K562 (cell line): ENCODE results near the gene PLS1. TPM values are rescaled to one million over a fixed set of nuclear protein-coding genes. Genes with fewer than 3 reads are reported as not detected.

ENCODE experiments used
- ATAC-seq: fragments of 200-7000 bp; cut with Tn5 transposase; 3 replicates; pipeline ENCODE4 v1.9.1; 2020; ENCODE audit warnings: moderate library complexity
- BruUV-seq: library from RNA; stranded (reverse); fragments of 400-500 nt; replicated peaks from 2 replicates; lab custom pipeline; 2021; lab: Mats Ljungman, UMichigan
- CTCF ChIA-PET: fragments of 300-600 bp; formaldehyde crosslinking; extraction: SDS; loops from one replicate; lab custom pipeline; 2021; ENCODE audit warnings: low intra/inter-chr PET ratio; lab: Yijun Ruan, JAX
- POLR2A ChIA-PET: fragments of 300-600, 350-650 bp; sonication (Branson Sonifier 250); formaldehyde crosslinking; extraction: SDS; loops from one replicate; lab custom pipeline; 2021; ENCODE audit warnings: antibody characterized with exemption, inconsistent platforms; lab: Yijun Ruan, JAX
- DNase-seq, 4 experiments: peaks; one replicate each; pipeline versions ENCODE4 v3.0.0 to v3.0.0-alpha.2; 2011 to 2018; ENCODE audit warnings: low spot score in 3 of 4, mixed read lengths in 3 of 4; ENCODE audit errors: extremely low read depth in 1 of 4
- FAIRE-seq: peaks from 2 replicates; lab custom pipeline; 2011; peaks lifted over from hg19 to GRCh38; lab: Jason Lieb, UNC
- H2AFZ ChIP-seq: 2 replicates; pipeline ENCODE4 v1.6.0; 2011; ENCODE audit warnings: low read depth, low read length, control low read depth, inconsistent platforms
- H3K27ac ChIP-seq: fragments of 200-600 bp; 3 replicates; pipeline ENCODE4 v1.8.0; 2011; ENCODE audit warnings: low read depth, mild to moderate bottlenecking, control low read depth, inconsistent platforms, low read length, moderate library complexity, mixed read lengths; ENCODE audit errors: extremely low read depth
- H3K27me3 ChIP-seq, 2 experiments: fragments of 300-600 bp in 1 of 2; 2 replicates in 1 of 2; 3 replicates in 1 of 2; pipeline versions ENCODE4 v1.6.0 to v1.8.0; 2011; ENCODE audit warnings: inconsistent platforms in 2 of 2, low read length in 2 of 2, mild to moderate bottlenecking in 1 of 2, mixed read lengths in 1 of 2, moderate library complexity in 1 of 2; ENCODE audit not compliant: control insufficient read depth in 2 of 2, insufficient read depth in 2 of 2
- H3K36me3 ChIP-seq: fragments of 300-600 bp; 3 replicates; pipeline ENCODE4 v1.8.0; 2011; ENCODE audit warnings: mild to moderate bottlenecking, low read length, inconsistent platforms; ENCODE audit not compliant: control insufficient read depth, insufficient read depth
- H3K4me1 ChIP-seq, 2 experiments: fragments of 200-600 bp in 1 of 2; replicated peaks in 1 of 2; 2 replicates in 1 of 2; 3 replicates in 1 of 2; pipeline versions ENCODE4 v1.5.1 to v1.8.0; 2011; ENCODE audit warnings: inconsistent platforms in 2 of 2, low read length in 2 of 2, mild to moderate bottlenecking in 1 of 2, mixed read lengths in 1 of 2, moderate library complexity in 1 of 2; ENCODE audit not compliant: control insufficient read depth in 2 of 2, insufficient read depth in 2 of 2
- H3K4me2 ChIP-seq: 2 replicates; pipeline ENCODE4 v1.6.1; 2011; ENCODE audit warnings: low read length, control low read depth, inconsistent platforms, mixed read lengths; ENCODE audit not compliant: insufficient read depth
- H3K4me3 ChIP-seq: fragments of 200-600 bp; sonication (generic), shearing (Covaris generic); 2 replicates; pipeline ENCODE4 v1.5.1; 2016; ENCODE audit warnings: control low read depth, inconsistent platforms
- H3K79me2 ChIP-seq: fragments of 200-600 bp; 3 replicates; pipeline ENCODE4 v1.8.0; 2011; ENCODE audit warnings: low read length, inconsistent platforms; ENCODE audit not compliant: control insufficient read depth, insufficient read depth
- H3K9ac ChIP-seq, 2 experiments: 2 replicates each; pipeline versions ENCODE4 v1.6.0 to v1.6.1; 2011; ENCODE audit warnings: low read depth in 2 of 2, low read length in 2 of 2, control low read depth in 1 of 2, inconsistent platforms in 1 of 2, mild to moderate bottlenecking in 1 of 2, mixed read lengths in 1 of 2; ENCODE audit not compliant: insufficient read depth in 1 of 2
- H3K9me1 ChIP-seq: one replicate; pipeline ENCODE4 v1.6.0; 2011; ENCODE audit warnings: inconsistent platforms, mild to moderate bottlenecking, low read length, moderate library complexity; ENCODE audit not compliant: control insufficient read depth, insufficient read depth
- H3K9me3 ChIP-seq: replicated peaks from 2 replicates; pipeline ENCODE4 v1.5.1; 2011; ENCODE audit warnings: low read depth, low read length, inconsistent platforms; ENCODE audit not compliant: control insufficient read depth, insufficient read depth
- H4K20me1 ChIP-seq: replicated peaks from 2 replicates; pipeline ENCODE4 v1.6.1; 2011; ENCODE audit warnings: low read length, inconsistent platforms, mixed read lengths; ENCODE audit not compliant: control insufficient read depth, insufficient read depth
- BHLHE40 ChIP-seq: IDR thresholded peaks from 2 replicates; pipeline ENCODE4 v1.6.1; 2011; ENCODE audit warnings: low read length, improper control_type of control experiment
- FOXJ3 ChIP-seq: sonication (generic); formaldehyde crosslinking; IDR thresholded peaks from 2 replicates; pipeline ENCODE4 v1.4.0; 2020; ENCODE audit warnings: mild to moderate bottlenecking, missing genetic modification reagents
- HNRNPLL ChIP-seq: fragments of 200-400 bp; formaldehyde crosslinking; IDR thresholded peaks from 2 replicates; pipeline ENCODE4 v1.6.1; 2017; ENCODE audit warnings: low read length, low read depth, mild to moderate bottlenecking; ENCODE audit not compliant: poor library complexity, severe bottlenecking
- HOXB6 ChIP-seq: fragments of 250-450 bp; sonication (Bioruptor Pico); IDR thresholded peaks from 2 replicates; pipeline ENCODE4 v1.5.1; 2022; ENCODE audit warnings: mild to moderate bottlenecking, borderline replicate concordance
- KLF13 ChIP-seq: fragments of 450-650 bp; IDR thresholded peaks from 2 replicates; pipeline ENCODE4 v1.6.1; 2016; ENCODE audit warnings: missing genetic modification characterization, low read depth, mild to moderate bottlenecking, missing compliant biosample characterization, moderate library complexity, borderline replicate concordance
- MCM7 ChIP-seq, 2 experiments: fragments of 450-650 bp; IDR thresholded peaks; 2 replicates each; pipeline ENCODE4 v1.6.1; 2016 to 2018
- PHF21A ChIP-seq: fragments of 450-650 bp; IDR thresholded peaks from 2 replicates; pipeline ENCODE4 v1.6.1; 2017; ENCODE audit warnings: low read depth, borderline replicate concordance
- YY1 ChIP-seq, 3 experiments: IDR thresholded peaks; 2 replicates each; pipeline ENCODE4 v1.6.1; 2011; ENCODE audit warnings: low read length in 2 of 3, mild to moderate bottlenecking in 2 of 3, moderate library complexity in 2 of 3, borderline replicate concordance in 1 of 3, control low read depth in 1 of 3, low read depth in 1 of 3; ENCODE audit not compliant: insufficient read depth in 3 of 3, insufficient replicate concordance in 2 of 3, control insufficient read depth in 1 of 3, insufficient read length in 1 of 3; ENCODE audit errors: extremely low read depth in 1 of 3
- ZNF175 ChIP-seq: fragments of 200-800 bp; sonication (Bioruptor generic); IDR thresholded peaks from 2 replicates; pipeline ENCODE4 v1.6.1; 2016; ENCODE audit warnings: low read depth, mild to moderate bottlenecking, missing genetic modification characterization, missing compliant biosample characterization
- ZNF274 ChIP-seq: IDR thresholded peaks from 2 replicates; pipeline ENCODE4 v1.6.1; 2011; ENCODE audit warnings: low read depth, mild to moderate bottlenecking, low read length, moderate library complexity, borderline replicate concordance
- ZNF57 ChIP-seq: fragments of 450-650 bp; formaldehyde crosslinking; IDR thresholded peaks from 2 replicates; pipeline ENCODE4 v1.4.0; 2020; ENCODE audit warnings: mild to moderate bottlenecking, moderate library complexity
- ZNF644 ChIP-seq: fragments of 200-800 bp; sonication (Bioruptor generic); IDR thresholded peaks from 2 replicates; pipeline ENCODE4 v1.6.1; 2016; ENCODE audit warnings: low read depth, missing genetic modification characterization, missing compliant biosample characterization
- WGBS: fragments of 100-300 bp; shearing (Covaris generic); methylation state at CpG from one replicate; pipeline ENCODE4 v1.1.6; 2016; ENCODE audit warnings: low coverage, mixed read lengths; ENCODE audit not compliant: insufficient coverage; ENCODE audit errors: missing lambda C conversion rate; 5-methylcytosine and 5-hydroxymethylcytosine counted together
- in situ Hi-C: fragments of 300-500 bp; cut with MboI; formaldehyde crosslinking; loops from 4 replicates; pipeline ENCODE4 v1.15.0; 2018; ENCODE audit warnings: inconsistent platforms, mixed read lengths
- intact Hi-C: fragments of 100-400 bp; cut with micrococcal nuclease; formaldehyde crosslinking; loops from 2 replicates; pipeline ENCODE4 v1.14.2; 2022
- polyA plus RNA-seq, 8 experiments: library from polyadenylated mRNA; depleted of rRNA in 4 of 8; stranded (reverse) in 5 of 8; unstranded in 3 of 8; fragments of >200 nt; fragmentation: Nextera tagmentation in 2 of 8; fragmentation: Illumina TruSeq in 1 of 8; extraction: Ambion mirVana in 2 of 8; extraction: Trizol in 1 of 8; gene quantifications; 2 replicates each; pipeline versions ENCODE4 v1.2.1 to v1.2.3, GENCODE V29; 2011 to 2014; ENCODE audit warnings: inconsistent platforms in 1 of 8, missing spikeins in 1 of 8
- total RNA-seq, 7 experiments: library from RNA; depleted of rRNA in 6 of 7; stranded (reverse); fragments of >200 nt in 6 of 7; fragmentation: Illumina TruSeq in 2 of 7; extraction: Trizol in 2 of 7; gene quantifications; 2 replicates each; pipeline versions ENCODE4 v1.2.1 to v1.2.3, GENCODE V29; 2011 to 2021; ENCODE audit warnings: low replicate concordance in 1 of 7
- TF ChIP-seq, protein P1 (sequence below): fragments of 450-650 bp; IDR thresholded peaks from 2 replicates; pipeline ENCODE4 v1.6.1; 2017; ENCODE audit warnings: antibody characterized with exemption, mild to moderate bottlenecking
- TF ChIP-seq, protein P2 (sequence below): fragments of 450-650 bp; formaldehyde crosslinking; IDR thresholded peaks from 2 replicates; pipeline ENCODE4 v1.4.0; 2020; ENCODE audit warnings: mild to moderate bottlenecking, mixed read lengths
- TF ChIP-seq, protein P3 (sequence below), 2 experiments: fragments of 450-650 bp; conservative IDR thresholded peaks; 2 replicates each; pipeline ENCODE4 v1.6.1; 2017; ENCODE audit warnings: mild to moderate bottlenecking in 2 of 2, moderate library complexity in 2 of 2

The PLS1 gene
- total and polyA plus RNA-seq, 9 of the 15 experiments (the other 6 are each of a cell fraction or from before 2014, with no cell fraction given): 6.1 to 21.3 (median 13.0) TPM

DNA sequence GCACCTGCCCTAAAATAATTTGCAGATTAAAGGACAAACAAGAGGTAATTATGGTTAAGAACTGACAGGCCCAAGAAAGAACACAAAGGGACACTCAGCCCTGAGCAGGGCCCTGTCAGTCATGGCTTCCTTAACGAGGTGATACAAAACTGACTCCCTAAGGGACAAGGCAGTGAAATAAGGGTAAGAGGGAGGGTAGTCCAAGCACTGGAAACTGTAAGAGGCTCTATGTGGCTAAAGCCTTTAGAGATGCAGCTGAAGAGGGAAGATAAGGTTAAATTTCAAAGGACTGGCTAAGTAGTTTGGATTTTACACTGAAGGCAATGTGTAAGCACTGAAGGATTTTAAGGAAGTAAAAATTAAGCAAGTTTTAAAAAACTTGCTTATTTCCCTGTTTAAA, 21.5 kb upstream of the PLS1 start:
- H2AFZ ChIP-seq: no peak overlapping the region
- no peak overlapping the region for H3K4me3 ChIP-seq
- peaks cover 11 to 14% of the 10 kb centered on the region in 2 experiments for H3K4me1 ChIP-seq
- intact Hi-C loops (no loop called here), in situ Hi-C loops (no loop called here)
- H3K79me2 ChIP-seq: peaks cover 78% of the 10 kb centered on the region
- POLR2A ChIA-PET: no interaction called here
- WGBS: 5% methylated on average over 1 of the region's 1 CpG
- BruUV-seq: no TSS peak
- peaks cover 33% of the 10 kb centered on the region for H3K36me3 ChIP-seq
- CTCF ChIA-PET: no interaction called here
- H3K9me1 ChIP-seq: no peaks in the 10 kb centered on the region
- H3K27me3 ChIP-seq: no peaks in the 10 kb centered on the region
- peak overlapping the region; percentile 28; the same call in 1 of the 2 replicates for H3K4me2 ChIP-seq
- no peak for FAIRE-seq
- no peaks in the 10 kb centered on the region for H3K9me3 ChIP-seq
- peak; percentile 25 for ATAC-seq
- peak overlapping the region; percentile 55; the same call in 2 of the 3 replicates for H3K27ac ChIP-seq
- no peaks in the 10 kb centered on the region for H4K20me1 ChIP-seq
- no peak overlapping the region for H3K9ac ChIP-seq
- peak in 2 of 4 experiments; percentile 27 to 61 for DNase-seq
- TF ChIP-seq KLF13 (no peak), FOXJ3 (CRISPR knock-in tag) (no peak), ZNF644 (no peak), ZNF57 (CRISPR knock-in tag) (no peak), HNRNPLL (no peak), PHF21A (no peak), BHLHE40 (no peak), YY1 (IDR thresholded peaks at IDR 0.05; ENCODE audit: borderline replicate concordance in 1 of 3, control insufficient read depth in 1 of 3, extremely low read depth in 1 of 3, insufficient read depth in 3 of 3, insufficient read length in 1 of 3, insufficient replicate concordance in 2 of 3, low read depth in 1 of 3, low read length in 2 of 3) (peak in 1 of 3 experiments; percentile 13), HOXB6 (CRISPR knock-in tag) (no peak), MCM7 (IDR thresholded peaks at IDR 0.05) (no peak), ZNF175 (CRISPR knock-in tag) (no peak), ZNF274 (no peak)
- TF ChIP-seq, protein P1, sequence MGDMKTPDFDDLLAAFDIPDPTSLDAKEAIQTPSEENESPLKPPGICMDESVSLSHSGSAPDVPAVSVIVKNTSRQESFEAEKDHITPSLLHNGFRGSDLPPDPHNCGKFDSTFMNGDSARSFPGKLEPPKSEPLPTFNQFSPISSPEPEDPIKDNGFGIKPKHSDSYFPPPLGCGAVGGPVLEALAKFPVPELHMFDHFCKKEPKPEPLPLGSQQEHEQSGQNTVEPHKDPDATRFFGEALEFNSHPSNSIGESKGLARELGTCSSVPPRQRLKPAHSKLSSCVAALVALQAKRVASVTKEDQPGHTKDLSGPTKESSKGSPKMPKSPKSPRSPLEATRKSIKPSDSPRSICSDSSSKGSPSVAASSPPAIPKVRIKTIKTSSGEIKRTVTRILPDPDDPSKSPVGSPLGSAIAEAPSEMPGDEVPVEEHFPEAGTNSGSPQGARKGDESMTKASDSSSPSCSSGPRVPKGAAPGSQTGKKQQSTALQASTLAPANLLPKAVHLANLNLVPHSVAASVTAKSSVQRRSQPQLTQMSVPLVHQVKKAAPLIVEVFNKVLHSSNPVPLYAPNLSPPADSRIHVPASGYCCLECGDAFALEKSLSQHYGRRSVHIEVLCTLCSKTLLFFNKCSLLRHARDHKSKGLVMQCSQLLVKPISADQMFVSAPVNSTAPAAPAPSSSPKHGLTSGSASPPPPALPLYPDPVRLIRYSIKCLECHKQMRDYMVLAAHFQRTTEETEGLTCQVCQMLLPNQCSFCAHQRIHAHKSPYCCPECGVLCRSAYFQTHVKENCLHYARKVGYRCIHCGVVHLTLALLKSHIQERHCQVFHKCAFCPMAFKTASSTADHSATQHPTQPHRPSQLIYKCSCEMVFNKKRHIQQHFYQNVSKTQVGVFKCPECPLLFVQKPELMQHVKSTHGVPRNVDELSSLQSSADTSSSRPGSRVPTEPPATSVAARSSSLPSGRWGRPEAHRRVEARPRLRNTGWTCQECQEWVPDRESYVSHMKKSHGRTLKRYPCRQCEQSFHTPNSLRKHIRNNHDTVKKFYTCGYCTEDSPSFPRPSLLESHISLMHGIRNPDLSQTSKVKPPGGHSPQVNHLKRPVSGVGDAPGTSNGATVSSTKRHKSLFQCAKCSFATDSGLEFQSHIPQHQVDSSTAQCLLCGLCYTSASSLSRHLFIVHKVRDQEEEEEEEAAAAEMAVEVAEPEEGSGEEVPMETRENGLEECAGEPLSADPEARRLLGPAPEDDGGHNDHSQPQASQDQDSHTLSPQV: no peak
- TF ChIP-seq, protein P2, sequence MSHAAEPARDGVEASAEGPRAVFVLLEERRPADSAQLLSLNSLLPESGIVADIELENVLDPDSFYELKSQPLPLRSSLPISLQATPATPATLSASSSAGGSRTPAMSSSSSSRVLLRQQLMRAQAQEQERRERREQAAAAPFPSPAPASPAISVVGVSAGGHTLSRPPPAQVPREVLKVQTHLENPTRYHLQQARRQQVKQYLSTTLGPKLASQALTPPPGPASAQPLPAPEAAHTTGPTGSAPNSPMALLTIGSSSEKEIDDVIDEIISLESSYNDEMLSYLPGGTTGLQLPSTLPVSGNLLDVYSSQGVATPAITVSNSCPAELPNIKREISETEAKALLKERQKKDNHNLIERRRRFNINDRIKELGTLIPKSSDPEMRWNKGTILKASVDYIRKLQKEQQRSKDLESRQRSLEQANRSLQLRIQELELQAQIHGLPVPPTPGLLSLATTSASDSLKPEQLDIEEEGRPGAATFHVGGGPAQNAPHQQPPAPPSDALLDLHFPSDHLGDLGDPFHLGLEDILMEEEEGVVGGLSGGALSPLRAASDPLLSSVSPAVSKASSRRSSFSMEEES (CRISPR knock-in tag): no peak
- TF ChIP-seq, protein P3, sequence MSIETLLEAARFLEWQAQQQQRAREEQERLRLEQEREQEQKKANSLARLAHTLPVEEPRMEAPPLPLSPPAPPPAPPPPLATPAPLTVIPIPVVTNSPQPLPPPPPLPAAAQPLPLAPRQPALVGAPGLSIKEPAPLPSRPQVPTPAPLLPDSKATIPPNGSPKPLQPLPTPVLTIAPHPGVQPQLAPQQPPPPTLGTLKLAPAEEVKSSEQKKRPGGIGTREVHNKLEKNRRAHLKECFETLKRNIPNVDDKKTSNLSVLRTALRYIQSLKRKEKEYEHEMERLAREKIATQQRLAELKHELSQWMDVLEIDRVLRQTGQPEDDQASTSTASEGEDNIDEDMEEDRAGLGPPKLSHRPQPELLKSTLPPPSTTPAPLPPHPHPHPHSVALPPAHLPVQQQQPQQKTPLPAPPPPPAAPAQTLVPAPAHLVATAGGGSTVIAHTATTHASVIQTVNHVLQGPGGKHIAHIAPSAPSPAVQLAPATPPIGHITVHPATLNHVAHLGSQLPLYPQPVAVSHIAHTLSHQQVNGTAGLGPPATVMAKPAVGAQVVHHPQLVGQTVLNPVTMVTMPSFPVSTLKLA (conservative IDR thresholded peaks at IDR 0.05): no peak
